AG10803 (cell line): ENCODE data around the gene CDNF.

ENCODE experiments used
- DNase-seq: peaks from one replicate; pipeline ENCODE4 v3.0.0; 2010; ENCODE audit warnings: low read depth
- H3K4me3 ChIP-seq: 2 replicates; pipeline ENCODE4 v1.5.1; 2011; ENCODE audit warnings: mild to moderate bottlenecking, low read length, control low read depth
- TF ChIP-seq, protein P1 (sequence below): conservative IDR thresholded peaks from 2 replicates; pipeline ENCODE4 v1.5.1; 2011; ENCODE audit warnings: mild to moderate bottlenecking, low read length, control low read depth, inconsistent platforms

The CDNF gene

DNA sequence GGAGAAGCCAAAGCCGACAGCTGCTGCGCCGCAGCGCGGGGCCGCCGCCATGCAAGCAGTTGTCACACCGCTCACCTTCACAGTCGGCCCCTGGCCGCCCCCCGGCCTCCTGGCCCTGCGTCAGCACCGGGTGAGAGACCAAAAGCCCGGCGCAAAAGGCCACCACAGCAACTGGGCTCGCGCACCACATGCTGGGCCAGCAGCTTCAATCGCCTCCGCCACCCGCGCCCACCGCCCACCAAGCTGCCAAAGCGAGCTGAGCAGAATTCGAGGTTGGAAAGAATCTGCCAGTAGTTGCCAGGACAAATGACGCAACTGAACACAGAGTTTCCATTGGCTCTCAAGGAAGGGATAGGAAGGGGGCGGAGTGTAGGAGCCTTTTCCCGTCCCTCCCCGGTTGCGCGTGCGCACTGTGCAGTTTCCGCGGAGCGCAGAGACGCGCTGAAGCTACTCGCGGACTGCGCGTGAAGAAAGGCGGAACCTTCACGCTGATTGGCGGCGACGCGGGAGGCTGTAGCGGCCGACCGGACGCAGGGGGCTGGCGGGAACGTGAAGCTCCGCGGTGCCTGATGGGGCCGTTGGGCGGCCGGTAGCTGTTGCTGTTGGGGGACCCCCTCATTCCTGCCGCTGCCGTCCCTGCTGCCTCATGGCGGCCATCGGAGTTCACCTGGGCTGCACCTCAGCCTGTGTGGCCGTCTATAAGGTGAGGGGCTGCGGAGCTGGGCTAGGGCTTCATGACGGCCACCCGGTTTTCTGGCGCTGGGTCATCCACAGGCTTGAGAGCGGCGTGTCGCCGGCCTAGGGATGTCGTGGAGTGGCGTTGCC is at the start of gene CDNF, which contains the start of the genes HSPA14 and MSANTD7:
Gene CDNF, minus strand, starts transcription at position 281 of the 825 bp plus-strand sequence. Its CDS starts 91 bp downstream, at position 190.
Gene HSPA14, plus strand, starts transcription at position 550 of the 825 bp plus-strand sequence. Its CDS starts 97 bp downstream, at position 647.
Gene MSANTD7, plus strand, starts transcription at position 550 of the 825 bp plus-strand sequence. CDS start 3,979 bp downstream, outside the sequence.
- TF ChIP-seq, protein P1, sequence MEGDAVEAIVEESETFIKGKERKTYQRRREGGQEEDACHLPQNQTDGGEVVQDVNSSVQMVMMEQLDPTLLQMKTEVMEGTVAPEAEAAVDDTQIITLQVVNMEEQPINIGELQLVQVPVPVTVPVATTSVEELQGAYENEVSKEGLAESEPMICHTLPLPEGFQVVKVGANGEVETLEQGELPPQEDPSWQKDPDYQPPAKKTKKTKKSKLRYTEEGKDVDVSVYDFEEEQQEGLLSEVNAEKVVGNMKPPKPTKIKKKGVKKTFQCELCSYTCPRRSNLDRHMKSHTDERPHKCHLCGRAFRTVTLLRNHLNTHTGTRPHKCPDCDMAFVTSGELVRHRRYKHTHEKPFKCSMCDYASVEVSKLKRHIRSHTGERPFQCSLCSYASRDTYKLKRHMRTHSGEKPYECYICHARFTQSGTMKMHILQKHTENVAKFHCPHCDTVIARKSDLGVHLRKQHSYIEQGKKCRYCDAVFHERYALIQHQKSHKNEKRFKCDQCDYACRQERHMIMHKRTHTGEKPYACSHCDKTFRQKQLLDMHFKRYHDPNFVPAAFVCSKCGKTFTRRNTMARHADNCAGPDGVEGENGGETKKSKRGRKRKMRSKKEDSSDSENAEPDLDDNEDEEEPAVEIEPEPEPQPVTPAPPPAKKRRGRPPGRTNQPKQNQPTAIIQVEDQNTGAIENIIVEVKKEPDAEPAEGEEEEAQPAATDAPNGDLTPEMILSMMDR, result no peak
- DNase-seq, result peak; percentile 99
- H3K4me3 ChIP-seq, result peak within 1 kb of the TSS; percentile 96

DNA sequence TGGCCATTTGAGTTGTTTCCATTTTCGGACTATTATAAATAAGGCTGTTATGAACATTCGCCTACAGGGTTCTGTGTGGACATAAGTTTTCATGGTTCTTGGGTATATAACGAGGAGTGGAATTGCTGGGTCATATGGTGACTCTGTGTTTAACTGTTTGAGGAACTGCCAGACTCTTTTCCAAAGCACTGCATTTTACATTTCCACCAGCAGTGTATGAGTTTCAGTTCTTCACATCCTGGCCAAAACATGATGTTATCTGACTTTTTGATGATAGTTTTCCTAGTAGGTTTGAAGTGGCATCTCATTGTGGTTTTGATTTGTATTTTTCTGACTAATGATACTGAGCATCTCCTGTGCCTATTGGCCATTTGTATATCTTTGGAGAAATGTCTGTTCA is 46.2 kb upstream of the CDNF start:
- DNase-seq, result no peak
- TF ChIP-seq, protein P1, result no peak

DNA sequence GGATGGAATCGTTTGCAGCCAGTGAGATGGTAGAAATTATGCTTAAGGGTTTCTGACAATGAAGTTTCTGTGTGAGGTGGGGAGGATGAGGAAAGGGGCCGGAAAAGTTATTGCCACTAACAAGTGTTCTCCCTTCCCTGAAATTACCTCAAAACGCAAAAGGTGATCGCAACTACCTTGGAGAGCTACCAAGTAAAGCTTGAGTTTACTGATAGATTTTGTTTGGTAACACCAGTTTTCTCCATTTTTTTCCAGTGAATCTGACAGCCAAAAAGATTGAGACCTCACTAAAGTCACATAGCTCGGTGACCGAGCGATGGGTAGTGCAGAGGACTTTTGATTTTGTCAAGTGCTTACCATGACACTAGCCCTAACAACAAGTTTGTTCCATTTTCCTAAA is 42.4 kb upstream of the CDNF start:
- TF ChIP-seq, protein P1, result no peak
- DNase-seq, result no peak
- peak overlapping the region; percentile 77 for H3K4me3 ChIP-seq

More for the DNA sequence above, 46.2 kb upstream of the CDNF start:
- no peak overlapping the region for H3K4me3 ChIP-seq

DNA sequence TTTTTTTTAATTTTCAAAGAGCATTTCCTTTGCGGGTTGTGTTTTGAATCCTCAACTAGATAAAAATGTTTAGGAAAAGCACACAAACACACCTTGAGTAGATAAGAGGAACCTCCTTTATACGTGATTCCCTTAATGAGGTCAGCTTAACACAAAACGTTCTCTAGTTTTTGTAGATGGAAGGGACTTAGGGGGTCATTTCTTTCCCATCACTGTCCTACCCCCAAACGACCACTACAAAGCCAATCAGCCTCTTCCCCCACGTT is 42.0 kb upstream of the CDNF start:
- DNase-seq, result no peak
- peak overlapping the region; percentile 77 for H3K4me3 ChIP-seq

DNA sequence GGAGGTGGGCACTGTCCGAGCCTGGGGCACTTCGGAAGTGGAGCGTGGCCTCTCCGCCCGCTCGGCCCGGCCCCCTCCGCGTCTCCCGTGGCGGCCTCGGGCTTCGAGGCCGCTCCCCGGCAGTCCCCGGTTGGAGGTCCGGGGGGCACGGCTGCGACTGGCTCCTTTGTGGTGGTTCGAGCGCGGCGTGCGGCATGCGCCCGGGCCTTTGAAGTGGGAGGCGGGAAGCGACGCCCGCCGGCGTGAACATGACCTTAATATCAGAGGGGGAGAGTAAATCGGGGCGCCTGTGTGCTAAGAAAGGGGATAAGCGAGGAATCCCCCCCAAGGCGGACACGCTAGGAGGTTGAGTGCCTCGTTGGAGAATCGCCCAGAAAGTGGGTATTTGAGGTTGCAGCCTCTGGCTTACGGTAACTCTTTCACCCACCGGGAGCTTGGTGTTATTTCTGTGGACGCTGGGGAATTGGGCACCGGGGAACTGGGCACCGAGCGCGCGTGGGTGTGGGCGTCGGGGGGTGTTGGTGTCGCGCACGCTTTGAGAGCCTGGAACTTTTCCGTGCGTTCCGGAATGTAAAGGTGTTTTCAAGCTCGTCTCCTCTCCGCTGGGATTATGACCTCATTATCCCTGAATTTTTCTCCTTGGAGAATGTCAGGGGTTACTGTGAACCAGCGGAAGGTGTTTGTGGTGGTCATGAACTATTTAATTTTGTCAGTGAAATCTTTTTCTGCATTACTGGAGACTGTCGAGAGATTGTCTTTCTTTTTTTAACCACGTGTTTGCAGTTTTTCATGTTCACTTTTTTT is 41.5 kb upstream of the CDNF start:
- peak overlapping the region; percentile 77 for H3K4me3 ChIP-seq
- peak; percentile 5 for DNase-seq

More for the DNA sequence above, 42.0 kb upstream of the CDNF start:
- TF ChIP-seq, protein P1, result no peak

DNA sequence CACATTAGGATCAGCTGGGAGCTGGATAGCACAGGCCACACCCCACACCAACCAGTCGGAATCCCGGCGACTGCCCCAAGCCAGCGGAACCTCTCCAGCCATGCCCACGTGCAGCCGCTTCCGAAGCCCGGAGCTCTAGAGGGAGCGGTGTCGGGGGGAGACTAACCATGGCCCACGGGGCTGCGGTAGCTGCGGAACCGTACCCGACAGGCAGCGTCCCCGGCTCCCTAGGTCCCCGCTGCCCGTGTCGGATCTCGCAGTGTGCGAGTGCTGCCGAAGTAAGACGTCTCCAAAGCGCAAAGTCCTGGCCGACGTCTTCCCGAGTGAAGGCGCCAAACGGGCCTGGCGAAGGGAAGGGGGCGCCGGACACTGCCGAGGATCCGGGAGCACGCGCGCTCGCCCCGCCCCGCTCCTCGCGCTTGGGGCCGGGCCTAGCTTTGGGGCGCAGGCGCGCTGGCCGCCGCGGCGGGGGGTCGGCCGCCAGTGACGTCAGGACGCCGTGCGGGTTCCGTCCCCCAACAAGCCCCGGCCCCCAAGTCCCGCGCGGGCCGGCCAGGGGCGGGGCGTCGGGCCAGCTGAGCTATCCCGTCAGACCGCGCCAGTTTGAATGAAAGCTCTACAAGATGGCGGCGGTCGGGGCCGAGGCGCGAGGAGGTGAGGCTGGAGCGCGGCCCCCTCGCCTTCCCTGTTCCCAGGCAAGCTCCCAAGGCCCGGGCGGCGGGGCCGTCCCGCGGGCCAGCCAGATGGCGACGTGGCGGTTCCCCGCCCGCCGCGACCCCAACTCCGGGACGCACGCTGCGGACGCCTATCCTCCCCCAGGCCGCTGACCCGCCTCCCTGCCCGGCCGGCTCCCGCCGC is 40.7 kb upstream of the CDNF start, which contains the start of gene SUV39H2:
Gene SUV39H2, plus strand, starts transcription at position 601 of the 858 bp plus-strand sequence. Its CDS starts 23 bp downstream, at position 624.
- TF ChIP-seq, protein P1, result no peak; the same call in 1 of the 2 replicates
- DNase-seq, result peak; percentile 94
- H3K4me3 ChIP-seq, result peak within 1 kb of the TSS; percentile 90

More for the DNA sequence above, 41.5 kb upstream of the CDNF start:
- TF ChIP-seq, protein P1, result no peak
